Stimulated activated CD4-positive, alpha-beta T cell treated with anti-CD3 and anti-CD28 coated beads, Interleukin-15, amount 100 ng/mL, for 1 hour (primary cell): ENCODE results near the gene TMA7.
A peak's percentile ranks its signal among the peaks of the same experiment; 100 is the strongest.

Source experiments
- DNase-seq, 2 donors: peaks; one replicate each; pipeline ENCODE4 v3.0.0-alpha.2; 2020; ENCODE audit warnings: low read depth in 1 of 2, low spot score in 1 of 2

TMA7 gene

DNA sequence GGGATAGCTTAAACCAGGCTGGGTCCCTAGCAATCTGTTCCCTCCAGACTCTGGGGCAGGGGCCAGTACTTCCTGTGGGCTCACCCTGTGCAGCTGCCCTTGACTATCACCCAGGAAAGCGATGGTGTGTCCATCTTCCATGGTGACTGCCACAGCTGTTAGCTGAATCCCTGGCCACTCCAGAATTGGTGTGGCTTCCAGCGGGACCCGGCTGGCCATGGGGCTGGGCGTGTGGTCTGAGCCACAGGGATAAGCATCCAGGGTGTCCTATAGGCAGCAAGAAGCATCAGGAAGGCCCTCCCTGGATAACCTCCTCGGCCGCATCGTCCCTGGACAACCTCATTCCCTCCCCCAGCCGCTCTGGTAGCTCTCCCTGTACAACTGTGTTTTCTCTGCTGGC is 17.4 kb upstream of the TMA7 start:
- no peak for DNase-seq

DNA sequence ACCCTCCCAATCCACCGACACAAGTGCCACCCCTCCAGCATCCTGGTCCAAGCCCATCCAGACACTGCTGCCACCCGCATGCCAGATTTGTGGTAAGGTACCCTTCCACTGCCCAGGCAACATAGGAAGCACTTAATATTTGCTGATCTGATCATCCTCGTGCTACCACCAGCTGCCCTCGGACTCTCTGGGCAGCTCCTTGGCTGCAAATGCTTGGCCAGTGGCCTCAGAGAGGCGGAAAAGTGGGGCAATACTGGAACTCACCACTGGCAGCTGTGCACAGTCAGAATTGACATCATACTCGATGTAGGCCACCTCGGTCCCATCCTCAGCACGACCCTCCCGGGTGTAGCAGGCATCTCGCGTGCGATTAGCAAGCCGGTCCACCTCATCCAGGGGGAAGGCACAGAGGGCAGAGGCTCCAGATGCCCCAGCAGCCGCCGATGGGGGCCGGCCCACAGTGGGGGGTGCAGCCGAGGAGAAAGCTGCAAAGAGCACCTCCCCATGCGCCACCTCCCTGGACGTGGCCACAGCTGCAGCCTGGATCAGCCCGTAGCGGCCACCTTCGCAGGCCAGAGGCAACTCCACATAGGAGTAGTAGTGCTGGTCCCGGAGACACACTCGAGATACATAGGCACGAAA is 16.7 kb upstream of the TMA7 start:
- DNase-seq, result no peak

DNA sequence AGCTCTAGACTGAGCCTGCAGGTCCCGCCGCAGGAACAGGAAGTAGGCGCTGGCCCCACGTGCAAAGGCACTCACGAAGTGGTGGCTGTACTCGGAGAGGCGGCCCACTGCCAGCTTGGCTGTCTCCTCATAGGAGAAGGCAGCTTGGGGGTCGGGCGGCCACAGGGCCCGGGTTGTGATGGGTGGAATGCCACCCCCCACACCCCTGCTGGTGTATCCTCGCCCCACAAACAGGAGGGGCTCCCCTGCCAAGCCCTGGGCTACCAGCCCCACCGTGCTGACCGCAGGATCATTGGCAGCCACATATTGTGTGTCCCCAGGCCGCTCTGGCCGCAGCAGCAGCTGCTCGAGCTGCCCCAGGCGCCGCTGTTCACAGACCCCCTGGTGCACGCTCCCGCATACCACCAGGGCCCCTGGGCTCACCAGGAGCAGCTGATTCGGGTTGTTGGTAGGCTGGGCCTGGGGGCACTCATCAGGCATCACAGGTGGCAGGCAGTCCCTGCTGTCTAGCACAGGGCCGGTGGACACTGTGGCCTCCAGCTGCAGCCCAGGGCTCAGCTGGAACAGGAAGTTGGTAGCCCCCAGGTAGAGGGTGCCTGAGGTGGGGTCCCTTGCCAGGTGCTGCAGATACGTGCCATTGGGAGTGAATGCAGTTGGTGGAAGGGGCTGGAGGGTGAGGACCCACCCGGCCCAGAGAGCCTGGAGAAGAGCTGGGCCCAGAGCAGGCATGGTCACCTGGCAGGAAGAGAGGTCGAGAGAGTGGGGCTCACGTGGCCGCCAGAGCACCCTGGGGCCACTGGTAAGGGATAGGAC is 16.0 kb upstream of the TMA7 start:
- no peak for DNase-seq

DNA sequence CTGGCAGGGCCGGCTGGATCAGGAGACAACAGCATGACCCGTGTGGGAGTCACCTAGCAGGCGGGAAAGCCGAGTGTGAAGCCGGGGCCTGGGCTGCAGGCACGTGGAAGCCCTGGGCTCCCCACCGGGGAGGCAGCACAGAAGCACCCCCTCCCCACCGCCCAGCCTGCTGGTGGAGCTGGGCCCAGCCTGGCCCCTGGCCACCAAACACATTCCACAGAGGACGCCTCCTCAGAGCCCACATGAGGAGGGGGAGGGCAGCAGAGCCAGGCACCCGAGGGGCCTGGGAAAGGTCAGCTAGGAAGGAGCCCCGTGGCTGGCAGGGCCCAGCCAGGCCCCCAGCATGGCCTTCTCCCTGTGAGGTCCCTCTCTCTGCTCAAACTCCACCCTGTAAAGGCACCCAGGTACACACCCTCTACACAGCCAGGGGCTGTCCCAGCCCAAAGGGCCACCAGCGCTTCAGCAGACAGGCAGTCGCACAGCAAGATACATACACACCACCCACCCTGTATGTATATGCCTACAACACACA is 14.7 kb upstream of the TMA7 start:
- DNase-seq, result no peak

DNA sequence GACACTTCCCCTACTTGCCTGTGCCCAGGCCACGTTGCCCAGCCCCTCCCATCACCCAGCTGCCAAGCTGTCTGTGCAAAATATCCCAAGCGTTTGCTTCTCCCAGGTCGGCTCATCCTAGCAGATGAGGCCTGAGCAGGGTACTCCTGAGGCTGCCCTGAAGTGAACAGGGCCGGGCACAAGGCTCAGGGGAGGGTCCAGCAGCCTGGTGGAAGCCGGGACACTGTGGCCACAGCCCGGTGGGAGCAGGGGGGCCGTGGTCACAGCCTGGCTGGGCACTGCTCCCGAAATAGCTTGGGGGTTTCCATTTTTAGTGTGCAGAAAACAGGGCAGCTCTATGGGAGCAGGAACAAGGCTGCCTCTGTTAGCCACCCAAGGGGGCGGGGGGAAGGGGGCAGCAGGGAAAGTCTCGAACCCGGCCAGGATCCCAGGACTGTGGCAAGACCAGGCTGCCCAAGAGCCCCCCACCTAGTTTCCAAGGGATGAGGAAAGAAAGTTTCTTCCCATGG is 13.6 kb upstream of the TMA7 start:
- no peak for DNase-seq

DNA sequence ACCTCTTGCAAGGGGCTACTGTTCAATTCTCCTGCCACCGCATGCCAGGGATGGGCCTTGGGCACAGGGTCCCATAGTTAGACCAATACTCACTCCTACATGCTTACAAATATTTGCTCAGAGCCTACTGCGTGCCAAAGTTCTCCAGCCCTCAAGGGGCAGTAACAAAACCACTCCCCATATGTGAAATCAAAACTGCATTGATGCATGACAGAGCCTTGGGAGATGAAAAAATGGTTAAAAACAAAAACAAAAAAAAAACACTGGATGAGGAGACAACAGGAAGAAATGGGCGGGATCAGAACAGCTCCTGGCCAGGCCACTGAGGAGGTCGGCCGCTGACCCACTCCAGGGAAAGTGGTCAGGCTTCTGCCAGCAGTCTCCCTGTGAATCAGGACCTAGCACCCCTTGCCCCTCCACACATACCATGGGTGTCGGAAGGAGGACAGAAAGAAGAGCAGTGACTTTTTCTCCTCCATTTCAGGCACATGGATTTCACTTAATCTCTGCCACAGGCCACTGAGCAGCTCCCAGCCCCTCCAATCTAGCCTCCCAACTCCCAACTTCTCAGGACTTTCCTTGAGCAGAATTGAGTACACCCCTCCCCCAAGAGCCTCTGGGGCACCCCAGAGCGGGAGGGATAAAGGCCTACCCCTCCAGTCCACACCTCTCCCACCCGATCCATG is 13.0 kb upstream of the TMA7 start:
- no peak for DNase-seq

DNA sequence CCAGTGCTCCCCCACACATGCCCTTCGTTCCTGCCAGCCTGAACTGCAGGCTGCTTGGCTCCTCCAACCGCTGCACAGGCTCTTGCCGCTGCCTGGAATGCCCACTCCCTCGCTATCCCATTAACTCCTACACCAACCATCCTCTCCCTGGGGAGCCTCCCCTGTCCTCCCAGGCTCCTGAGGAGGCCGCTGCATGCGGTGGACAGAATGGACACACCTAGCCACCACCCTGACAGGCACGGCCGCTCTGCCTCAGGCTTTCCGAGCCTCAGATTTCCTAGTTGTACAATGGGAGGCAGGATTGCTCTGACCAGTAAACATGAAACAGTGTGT is 12.5 kb upstream of the TMA7 start:
- DNase-seq, result no peak

DNA sequence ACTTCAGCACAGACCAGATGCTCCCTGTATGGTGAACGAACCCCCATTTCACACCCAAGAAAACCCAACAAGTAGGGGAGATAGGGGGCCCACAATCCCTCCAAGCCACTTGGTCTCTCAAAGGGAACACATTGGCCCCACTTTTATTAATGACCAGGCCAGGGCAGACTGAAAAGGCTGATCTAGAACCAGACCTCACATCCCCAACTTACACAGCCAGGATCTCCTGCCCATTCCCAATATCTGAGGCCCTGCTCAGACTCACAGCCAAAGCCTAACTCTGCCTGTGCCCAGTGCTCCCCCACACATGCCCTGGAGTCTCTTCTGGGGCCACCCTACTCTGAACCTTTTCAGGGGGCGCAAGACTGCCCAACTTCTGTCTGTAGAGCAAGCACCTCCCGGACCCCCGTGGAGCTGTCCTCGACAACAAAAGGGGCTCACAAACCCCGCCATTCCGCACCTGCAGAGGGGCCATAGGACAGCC is 11.9 kb upstream of the TMA7 start:
- no peak for DNase-seq

DNA sequence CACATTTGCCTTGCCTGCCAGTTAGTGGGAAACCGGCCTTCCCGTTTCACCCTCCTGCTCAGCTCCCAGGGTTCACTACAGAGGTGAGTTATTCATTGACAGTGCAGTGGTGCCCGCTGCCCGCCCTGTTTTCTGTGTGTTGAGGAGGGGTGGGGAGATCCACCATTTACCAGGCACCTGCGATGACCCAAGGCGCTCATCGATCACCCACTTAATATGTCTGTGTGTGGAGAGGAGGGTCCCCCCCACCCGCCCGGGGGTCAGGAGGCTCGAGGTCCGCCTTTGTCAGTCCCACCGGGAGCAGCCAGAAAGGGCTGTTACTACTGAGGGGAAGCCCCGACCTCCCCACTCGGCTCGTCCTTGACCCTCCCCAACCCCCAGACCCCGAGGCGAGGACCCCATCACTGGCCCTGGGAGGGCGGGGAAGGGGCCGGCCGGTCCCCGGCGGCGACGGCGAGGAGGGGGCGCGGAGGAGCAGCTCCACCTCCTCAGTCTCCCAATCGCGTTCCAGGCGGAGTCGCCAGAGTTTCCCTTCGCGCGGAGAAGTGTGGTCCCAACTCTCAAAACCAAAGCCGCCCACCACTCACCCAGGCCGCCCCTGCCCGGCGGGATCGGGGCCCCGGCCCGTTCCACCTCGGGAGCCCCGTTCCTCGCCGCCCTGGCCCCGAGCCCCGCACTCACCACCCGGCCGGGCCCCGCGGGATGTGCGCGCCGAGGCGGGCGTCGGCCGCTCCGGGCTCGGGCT is 11.3 kb upstream of the TMA7 start:
- DNase-seq, result no peak

DNA sequence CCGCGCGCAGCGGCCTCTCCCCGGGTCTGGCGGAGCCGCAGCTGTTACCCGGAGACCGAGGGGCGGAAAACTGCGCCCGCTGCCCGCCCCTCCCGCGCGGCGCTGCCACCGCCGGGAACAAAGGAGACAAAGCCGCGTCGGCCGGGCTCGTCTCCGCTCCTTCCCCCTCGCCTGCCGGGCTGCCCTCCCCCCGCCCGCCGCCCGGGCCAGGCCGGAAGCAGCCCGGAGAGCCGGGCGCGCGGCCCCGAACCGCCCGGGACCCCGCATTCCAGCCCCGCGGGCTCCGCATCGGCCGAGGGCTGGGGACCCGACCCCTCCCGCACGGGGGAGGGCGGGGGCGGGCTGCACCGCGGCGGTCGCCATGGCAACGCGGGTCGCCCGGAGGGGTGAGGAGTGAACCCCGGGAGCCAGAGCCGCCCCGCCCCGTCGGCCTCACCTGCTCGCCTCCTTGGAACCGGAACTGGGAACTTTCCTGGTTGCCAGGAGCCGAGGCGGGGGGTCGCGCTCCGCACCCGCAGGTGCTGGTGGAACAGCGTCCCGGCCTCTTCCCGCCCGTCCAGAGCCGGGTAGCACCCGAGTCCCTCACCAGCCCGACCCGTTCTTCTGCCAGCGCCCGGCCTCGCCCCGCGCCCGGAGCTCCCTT is 10.6 kb upstream of the TMA7 start:
- peak; percentile 46 to 51 for DNase-seq

DNA sequence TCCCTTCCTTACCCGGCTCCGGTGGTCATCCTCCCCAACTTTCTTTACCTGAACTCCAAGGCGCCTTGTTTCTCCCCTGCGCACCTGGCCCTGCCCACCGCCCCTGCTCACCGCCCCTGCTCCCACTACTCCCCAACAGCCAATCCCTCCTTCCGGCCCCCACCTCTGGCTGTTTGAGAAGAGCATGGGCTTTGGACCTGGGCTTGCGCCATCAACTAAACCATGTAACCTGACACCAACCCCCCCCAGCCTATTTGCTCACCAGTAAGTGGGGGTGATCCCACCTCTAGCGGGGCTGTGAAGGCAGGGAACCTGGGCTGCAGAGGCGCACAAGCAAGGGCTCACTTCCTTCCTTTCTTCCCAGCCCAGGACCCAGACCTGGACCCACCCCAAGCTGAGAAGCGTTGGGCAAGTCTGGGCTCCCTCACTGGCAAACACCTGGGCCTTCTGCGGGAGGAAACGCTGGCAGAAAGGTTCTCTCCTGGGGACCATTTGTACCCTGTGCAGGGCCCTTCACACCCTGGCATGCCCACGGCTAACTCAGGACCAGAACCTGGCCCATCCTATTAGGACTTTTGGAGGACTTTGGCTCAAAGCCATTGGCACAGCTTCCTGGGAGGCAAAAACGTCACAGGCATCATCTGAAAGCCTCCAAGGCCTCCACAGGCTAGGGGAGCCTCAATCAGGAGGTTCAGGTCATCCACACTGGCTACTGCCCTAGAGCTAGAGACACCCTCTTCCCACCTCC is 9.9 kb upstream of the TMA7 start, which contains the start of gene PLXNB1:
Gene PLXNB1, minus strand, starts transcription at position 127 of the 748 bp plus-strand sequence. CDS start 5,475 bp downstream, outside the sequence.
- DNase-seq, result no peak

DNA sequence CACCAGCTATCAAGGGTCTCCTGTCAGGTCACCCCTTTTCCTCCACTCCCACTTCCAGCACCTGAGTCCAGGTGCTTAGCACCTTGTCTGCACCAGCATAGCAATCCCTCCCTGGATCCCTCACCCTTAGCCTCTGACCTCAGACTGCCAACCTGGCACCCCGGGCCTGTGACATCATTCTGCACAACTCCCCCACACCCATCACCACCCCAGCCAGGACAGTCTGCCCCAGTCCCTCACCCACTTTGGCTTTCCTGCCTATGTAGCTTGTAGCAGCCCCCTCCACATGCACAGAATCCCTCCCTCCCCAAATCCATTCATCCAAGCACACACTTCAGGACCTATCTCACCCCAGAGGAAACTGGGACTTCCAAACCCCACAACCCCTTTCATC is 9.4 kb upstream of the TMA7 start:
- no peak for DNase-seq

DNA sequence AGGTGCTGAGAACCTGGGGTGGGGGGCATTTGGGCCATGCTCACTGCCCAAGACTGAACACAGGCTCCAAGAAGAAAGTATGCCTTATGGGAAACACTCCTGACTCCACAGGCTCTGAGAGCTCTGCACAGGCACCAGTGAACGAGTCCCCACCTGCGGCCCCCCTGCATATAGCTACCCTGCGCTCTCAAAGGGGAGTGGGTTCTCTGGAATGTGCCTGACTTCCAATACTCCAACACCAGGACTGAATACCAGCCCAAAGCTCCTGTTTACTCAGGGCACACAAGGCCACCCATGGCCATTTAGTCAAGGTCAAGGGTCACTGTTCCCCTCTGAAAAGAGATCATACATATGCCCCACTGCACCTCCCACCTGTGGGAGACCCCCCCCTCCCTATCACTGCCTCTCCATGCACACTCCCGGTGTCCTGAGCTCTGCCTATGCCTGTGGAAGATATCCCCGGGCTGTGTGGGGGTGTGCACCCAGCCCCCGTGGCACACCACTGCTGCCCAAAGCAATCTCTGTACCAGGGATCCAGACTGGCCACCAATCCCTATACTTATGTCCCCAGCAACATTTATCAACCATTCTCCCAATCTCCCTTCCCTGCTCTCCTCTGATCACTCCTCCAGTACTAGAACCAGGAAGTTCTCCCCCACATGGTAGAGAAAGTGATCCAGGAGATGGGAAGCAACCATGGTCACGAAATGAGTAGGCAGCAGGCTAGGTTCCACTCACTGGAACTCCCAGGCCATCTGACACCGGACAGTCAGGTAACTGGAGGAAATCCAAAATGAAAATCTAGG is 8.6 kb upstream of the TMA7 start:
- no peak for DNase-seq

DNA sequence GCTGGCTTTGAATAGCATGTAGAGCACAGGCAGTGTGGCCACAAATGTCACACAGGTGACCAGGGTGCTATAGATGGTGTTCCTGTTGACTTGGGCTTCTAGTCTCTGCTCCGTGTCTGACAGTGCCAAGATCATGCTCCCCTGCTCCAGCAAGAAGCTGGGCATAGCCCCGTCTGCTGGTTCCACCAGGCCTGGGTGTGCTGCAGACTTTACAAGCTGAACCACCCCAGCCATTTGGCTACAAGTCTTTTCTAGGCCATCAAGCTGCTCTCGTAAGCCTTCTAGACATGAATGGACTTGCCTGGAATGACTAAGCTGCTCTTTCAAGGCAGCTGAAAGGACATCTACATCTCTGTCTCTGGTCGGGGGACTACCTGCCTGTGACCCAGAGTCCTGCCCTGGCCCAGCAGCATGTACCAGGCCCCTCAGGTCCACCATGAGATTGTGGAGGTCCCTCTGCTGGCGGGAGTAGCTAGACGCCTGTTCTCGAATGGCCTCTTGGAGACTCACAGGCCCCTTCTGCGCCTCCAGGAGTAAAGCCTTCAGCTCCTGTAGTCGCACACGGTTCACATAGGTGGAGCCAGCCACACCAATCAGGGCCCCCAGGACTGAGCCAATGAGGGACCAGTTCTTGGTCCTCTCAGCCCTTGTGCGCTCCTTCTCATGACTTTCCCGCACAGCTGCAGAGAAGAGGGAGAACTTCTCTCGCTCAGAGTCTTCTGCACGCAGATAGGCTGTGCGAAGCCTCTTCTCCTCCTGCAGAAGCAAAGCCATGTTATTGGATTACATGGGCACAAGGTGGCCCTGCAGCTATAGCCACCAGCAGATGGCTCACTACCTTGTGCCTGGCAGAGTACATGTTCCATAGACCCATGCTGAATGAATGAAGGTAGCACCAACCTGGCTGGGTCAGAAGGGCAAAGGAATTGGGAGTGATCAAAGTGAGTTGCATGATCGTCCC is 7.4 kb upstream of the TMA7 start:
- no peak for DNase-seq

DNA sequence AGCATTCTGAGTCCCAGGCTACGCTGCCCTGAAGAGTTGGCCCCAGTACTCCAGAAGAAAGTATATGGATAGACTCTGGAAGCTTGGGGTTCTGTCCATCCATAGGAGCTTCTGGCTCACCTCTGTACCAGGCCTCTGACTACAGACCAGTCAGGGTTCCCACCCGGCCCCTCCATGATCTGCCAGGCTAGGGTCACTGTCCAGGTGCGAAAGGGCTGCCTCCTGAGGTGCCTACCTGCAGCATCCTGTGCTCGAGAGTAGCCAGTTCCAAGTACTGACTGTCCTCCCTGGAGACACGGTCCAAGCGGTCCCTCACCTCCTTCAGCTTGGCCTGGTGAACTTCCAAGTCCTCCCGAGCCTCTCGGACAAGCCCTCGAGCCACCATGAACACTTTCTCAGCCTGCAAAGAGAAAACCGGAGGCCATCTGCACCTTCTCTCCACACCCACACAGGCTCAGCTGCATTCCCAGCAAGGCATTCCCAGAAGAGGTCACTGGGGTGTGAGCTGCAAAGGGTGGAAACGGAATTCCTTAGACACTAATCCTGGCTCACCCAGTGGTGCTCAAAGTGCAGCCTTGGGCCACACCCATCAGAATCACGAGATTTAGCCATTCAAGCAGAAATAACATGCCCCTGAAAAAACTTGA is 6.5 kb upstream of the TMA7 start:
- no peak for DNase-seq

DNA sequence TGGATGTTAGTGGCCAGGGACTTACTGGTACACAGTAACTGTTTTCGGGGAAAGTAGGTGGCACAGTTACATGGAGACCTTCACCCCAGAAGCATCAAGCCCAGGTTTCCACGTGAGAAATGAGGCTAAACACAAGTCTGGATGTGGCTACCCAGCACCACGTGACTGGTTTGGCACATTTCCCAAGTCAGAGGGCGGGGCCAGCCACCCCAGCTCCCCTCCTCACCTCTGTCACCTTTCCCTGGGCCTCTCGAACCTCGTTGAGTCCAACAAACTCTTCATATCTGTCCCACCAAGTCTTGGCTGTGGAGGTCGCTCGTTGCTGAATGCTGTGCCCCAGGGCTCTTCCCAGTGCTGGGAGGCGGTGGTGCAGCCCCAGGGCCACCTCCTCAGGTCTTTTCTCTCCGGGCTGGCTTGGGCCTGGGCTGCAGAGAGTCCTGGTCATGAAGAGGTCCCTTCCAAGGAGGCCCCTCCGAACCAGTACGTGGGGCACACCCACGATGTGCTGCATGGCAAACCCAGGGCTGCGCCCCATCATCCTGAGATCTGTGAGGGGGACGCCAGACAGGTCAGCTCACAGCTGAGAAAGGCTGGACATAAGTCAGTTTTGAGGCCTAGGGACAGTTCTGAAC is 5.3 kb upstream of the TMA7 start:
- no peak for DNase-seq

DNA sequence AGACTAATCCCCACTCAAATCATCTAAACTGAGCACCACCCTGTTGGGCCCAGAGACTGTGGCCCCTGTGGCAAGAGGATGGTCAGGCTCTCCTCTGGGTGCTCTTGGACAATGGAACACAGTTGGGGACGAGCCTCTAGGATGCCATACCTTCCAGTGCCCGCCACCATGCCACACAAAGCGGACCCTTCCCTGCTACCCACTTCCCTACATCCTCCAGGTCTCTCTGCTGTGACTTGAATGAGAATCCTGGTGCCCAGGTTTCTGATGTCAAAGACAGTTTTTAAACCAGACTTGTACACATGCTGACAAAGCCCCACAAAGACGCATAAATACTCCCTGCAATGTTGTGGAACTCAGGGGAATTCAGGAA is 4.8 kb upstream of the TMA7 start:
- DNase-seq, result no peak
